ENCODE results near the gene ALDH1A2.

GRCh38 chr15:57950381-57950946 is 115.0 kb downstream of the ALDH1A2 start:
- TF ChIP-seq EZH2 (IDR thresholded peaks at IDR 0.05) (no peak), CTCF (IDR thresholded peaks at IDR 0.05) (no peak), EZH2phosphoT487 (IDR thresholded peaks at IDR 0.05) (no peak)
